ENCODE measurements around the gene SERPINC1. TPM values are rescaled to one million over a fixed set of nuclear protein-coding genes. Genes with fewer than 3 reads are reported as not detected.

The SERPINC1 gene
- total and polyA plus RNA-seq, 9 donors: 0.37 to 1.6 (median 0.76) TPM; not detected in 5

GRCh38 chr1:173867141-173867752, 49.9 kb downstream of the SERPINC1 start:
- Histone ChIP-seq H3K4me1 (ENCODE audit: insufficient read depth) (peaks cover 8% of the 10 kb centered on the region), H3K27ac (peak overlapping the region; percentile 68 to 93), H3K4me3 (peak overlapping the region; percentile 98), H3K27me3 (no peaks in the 10 kb centered on the region), H3K36me3 (no peaks in the 10 kb centered on the region), H3K9me3 (no peaks in the 10 kb centered on the region)
- intact Hi-C loops (cut with DNase I): loop anchor here in 1 of 4 donors (5.0 kb wide), 1 partner anchor 390 kb away; the partner anchor contains the start of gene PRDX6
- peak; percentile 16 to 51 (median 41) for DNase-seq
- WGBS, 3 donors: 1 to 2% (median 1%) methylated on average over 32 of the region's 32 CpGs
- TF ChIP-seq EP300 (IDR thresholded peaks at IDR 0.05): no peak
- no peak for TF ChIP-seq POLR2A (IDR thresholded peaks at IDR 0.05)
- TF ChIP-seq CTCF (IDR thresholded peaks at IDR 0.05): no peak

GRCh38 chr1:173866413-173867115, 50.6 kb downstream of the SERPINC1 start:
- TF ChIP-seq CTCF (IDR thresholded peaks at IDR 0.05) (no peak), EP300 (IDR thresholded peaks at IDR 0.05) (no peak), POLR2A (IDR thresholded peaks at IDR 0.05) (no peak)
- Histone ChIP-seq H3K36me3 (no peaks in the 10 kb centered on the region), H3K27me3 (no peaks in the 10 kb centered on the region), H3K4me3 (peak overlapping the region; percentile 98), H3K27ac (peak overlapping the region in 1 of 2 donors; percentile 93), H3K4me1 (ENCODE audit: insufficient read depth) (peaks cover 8% of the 10 kb centered on the region), H3K9me3 (no peaks in the 10 kb centered on the region)
- intact Hi-C loops (cut with DNase I): loop anchor here in 1 of 4 donors (5.0 kb wide), 1 partner anchor 389 kb away; the partner anchor contains the start of gene PRDX6
- no peak for DNase-seq
- 3 to 17% (median 9%) methylated on average over 2 of the region's 2 CpGs for WGBS, 3 donors

- Histone ChIP-seq H3K9me3 (no peaks in the 10 kb centered on the region), H3K4me1 (ENCODE audit: insufficient read depth) (peaks cover 5% of the 10 kb centered on the region), H3K27ac (no peak overlapping the region), H3K27me3 (no peaks in the 10 kb centered on the region), H3K4me3 (no peak overlapping the region), H3K36me3 (no peaks in the 10 kb centered on the region)
- DNase-seq: no peak
- TF ChIP-seq POLR2A (IDR thresholded peaks at IDR 0.05) (no peak), EP300 (IDR thresholded peaks at IDR 0.05) (no peak), CTCF (IDR thresholded peaks at IDR 0.05) (no peak)
- 15 to 24% (median 16%) methylated on average over 4 of the region's 4 CpGs for WGBS, 3 donors
- intact Hi-C loops (cut with DNase I): loop anchor here in 1 of 4 donors (5.0 kb wide), 1 partner anchor 388 kb away; the partner anchor contains the start of gene PRDX6
Observed at GRCh38 chr1:173865468-173866164, 51.5 kb downstream of the SERPINC1 start.

GRCh38 chr1:173864179-173864867, 52.8 kb downstream of the SERPINC1 start:
- intact Hi-C loops (cut with DNase I): no loop called here
- no peaks in the 10 kb centered on the region for H3K27me3 ChIP-seq
- 77 to 82% (median 77%) methylated on average over 5 of the region's 5 CpGs for WGBS, 3 donors
- TF ChIP-seq CTCF (IDR thresholded peaks at IDR 0.05) (no peak), POLR2A (IDR thresholded peaks at IDR 0.05) (no peak), EP300 (IDR thresholded peaks at IDR 0.05) (no peak)
- peaks cover 3% of the 10 kb centered on the region for H3K4me1 ChIP-seq (ENCODE audit: insufficient read depth)
- no peaks in the 10 kb centered on the region for H3K36me3 ChIP-seq
- H3K4me3 ChIP-seq: no peak overlapping the region
- H3K9me3 ChIP-seq: no peaks in the 10 kb centered on the region
- H3K27ac ChIP-seq: no peak overlapping the region
- no peak for DNase-seq

Measured in ovary (tissue), 9 donors.